VCaP (cell line): Measurements from ENCODE around the gene NDN.

ENCODE experiments used
- H3K27ac ChIP-seq: fragments of 450-650 bp; 2 replicates; pipeline ENCODE4 v1.5.1; 2017
- TF ChIP-seq, protein P1 (sequence below): fragments of 450-650 bp; conservative IDR thresholded peaks from 2 replicates; pipeline ENCODE4 v1.5.1; 2017; ENCODE audit warnings: mild to moderate bottlenecking, moderate library complexity

The NDN gene

DNA sequence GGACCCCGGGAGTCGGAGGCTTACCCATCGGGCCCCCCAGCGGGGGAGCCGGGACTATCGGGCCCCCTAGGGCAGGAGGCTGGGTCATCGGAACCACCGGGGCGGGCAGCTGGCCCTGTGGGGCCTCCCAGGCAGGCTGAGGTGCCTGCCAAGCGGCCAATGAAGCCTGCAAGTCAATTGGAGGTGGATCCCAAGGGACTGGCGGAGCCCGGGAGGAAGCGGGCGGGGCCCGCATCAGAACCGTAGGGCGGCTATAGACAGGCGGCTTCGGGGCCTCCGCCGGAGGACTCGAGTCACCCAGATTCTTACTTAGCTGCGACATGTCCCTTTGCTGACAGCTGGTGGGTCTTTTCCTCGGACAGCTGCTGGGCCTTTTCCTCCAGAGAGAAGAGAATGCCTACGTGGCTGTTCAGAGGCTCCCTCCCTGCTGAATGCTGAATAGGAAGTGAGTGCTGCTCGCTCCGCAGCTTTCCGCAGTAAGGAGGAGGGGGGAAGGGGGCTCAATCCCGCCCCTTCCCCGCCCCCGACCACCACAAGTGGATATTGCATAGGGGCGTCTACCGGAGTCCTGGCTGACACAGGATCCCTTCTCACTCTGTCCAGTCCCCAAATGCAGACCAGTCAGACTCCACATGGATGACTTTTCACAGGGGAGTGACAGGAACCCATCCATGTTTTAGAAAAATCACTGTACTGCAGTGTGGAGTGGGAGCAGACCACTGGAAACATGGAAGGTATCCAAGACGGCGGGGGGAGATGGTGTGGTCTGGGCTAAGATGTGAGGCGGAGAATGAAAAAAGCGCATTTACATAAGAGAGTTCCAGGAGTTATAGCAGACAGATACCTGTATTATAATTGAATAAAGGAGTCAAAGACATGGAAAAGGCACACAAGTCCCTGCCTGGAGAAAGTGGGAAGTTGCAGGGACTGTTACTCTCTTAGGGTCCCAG, 39.4 kb downstream of the NDN start, which contains the start of gene MAGEL2:
TSS of gene MAGEL2 (minus strand) at position 447 of the 950 bp plus-strand sequence. CDS start at position 322, 125 bp downstream.
- TF ChIP-seq, protein P1, sequence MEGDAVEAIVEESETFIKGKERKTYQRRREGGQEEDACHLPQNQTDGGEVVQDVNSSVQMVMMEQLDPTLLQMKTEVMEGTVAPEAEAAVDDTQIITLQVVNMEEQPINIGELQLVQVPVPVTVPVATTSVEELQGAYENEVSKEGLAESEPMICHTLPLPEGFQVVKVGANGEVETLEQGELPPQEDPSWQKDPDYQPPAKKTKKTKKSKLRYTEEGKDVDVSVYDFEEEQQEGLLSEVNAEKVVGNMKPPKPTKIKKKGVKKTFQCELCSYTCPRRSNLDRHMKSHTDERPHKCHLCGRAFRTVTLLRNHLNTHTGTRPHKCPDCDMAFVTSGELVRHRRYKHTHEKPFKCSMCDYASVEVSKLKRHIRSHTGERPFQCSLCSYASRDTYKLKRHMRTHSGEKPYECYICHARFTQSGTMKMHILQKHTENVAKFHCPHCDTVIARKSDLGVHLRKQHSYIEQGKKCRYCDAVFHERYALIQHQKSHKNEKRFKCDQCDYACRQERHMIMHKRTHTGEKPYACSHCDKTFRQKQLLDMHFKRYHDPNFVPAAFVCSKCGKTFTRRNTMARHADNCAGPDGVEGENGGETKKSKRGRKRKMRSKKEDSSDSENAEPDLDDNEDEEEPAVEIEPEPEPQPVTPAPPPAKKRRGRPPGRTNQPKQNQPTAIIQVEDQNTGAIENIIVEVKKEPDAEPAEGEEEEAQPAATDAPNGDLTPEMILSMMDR: no peak
- H3K27ac ChIP-seq: peak within 1 kb of the TSS; percentile 15; the same call in 1 of the 2 replicates

DNA sequence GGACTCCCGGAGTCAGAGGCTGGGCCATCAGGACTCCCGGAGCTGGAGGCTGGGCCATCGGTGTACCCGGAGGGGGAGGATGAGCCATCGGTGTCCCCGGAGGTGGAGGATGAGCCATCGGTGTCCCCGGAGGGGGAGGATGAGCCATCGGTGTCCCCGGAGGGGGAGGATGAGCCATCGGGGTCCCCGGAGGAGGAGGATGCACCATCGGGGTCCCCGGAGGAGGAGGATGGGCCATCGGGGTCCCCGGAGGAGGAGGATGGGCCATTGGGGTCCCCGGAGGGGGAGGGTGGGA, 40.2 kb downstream of the NDN start:
- H3K27ac ChIP-seq: no peak overlapping the region; the same call in 1 of the 2 replicates
- TF ChIP-seq, protein P1: no peak

DNA sequence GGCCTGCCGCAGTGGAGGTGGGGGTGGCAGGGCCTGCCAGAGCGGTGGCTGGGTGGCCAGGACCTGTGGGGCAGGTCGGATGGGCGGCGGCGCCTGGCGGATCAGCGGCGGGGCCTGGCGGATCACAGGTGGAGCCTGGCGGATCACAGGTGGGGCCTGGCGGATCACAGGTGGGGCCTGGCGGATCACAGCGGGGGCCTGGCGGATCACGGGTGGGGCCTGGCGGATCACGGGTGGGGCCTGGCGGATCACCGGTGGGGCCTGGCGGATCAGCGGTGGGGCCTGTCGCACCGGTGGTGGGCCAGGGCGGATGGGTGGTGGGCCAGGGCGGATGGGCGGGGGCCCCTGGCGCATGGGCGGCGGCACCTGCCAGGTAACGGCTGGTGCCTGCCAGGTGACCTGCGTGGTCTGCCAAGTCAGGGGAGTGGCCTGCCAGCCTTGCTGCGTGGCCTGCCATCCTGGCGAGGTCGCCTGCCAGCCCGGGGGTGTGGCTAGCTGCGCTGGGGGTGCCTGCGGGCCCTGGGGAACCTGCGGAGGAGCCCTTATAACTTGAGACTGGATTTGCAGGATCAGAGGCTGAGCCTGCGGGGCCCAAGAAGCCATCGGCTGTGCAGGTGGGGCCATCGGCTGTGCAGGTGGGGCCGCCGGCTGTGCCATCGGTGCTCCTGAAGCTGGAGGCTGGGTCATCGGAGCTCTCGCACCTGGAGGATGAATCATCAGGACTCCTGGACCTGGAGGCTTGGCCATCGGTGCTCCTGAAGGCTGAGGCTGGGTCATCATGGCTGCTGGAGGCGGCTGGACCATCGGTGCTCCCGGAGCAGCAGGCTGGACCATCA, 40.7 kb downstream of the NDN start:
- TF ChIP-seq, protein P1: no peak
- no peak overlapping the region for H3K27ac ChIP-seq

DNA sequence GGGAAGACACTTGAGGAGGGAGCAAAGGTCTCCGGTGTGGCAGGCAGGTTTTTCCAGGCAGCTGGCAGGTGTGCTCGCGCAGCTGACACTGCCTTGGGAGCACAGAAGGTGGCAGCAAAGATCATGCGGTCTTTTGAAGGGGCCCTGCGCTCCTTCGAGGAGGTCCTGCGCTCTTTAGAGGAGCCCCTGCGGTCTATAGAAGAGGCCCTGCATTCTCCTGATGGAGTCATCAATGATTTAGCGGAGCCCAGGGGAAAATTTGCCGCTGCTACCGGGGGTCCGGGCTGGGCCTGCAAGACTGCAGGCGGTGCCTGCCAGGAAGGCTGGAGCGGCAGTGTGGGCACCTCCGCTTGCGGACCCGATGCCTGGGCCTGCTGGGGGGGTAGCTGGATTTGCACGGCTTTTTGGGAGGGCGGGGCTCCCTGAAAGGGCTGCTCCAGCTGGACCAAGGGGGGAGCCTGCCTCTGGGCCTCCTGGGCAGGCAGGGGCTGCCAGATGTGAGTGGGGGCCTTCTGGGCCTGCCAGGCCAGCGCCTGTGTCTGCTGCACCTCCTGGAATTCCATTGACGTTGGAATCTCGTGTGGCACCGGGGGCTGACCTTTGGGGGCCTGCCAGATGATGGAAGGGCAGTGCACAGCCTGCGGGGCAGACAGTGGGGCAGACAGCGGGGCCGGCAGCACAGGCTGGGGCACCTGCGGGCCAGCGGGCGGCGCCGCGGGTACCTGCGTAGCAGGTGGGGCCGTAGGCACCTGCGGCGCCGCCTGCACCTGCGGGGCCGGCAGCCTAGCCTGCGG, 41.5 kb downstream of the NDN start:
- H3K27ac ChIP-seq: no peak overlapping the region
- TF ChIP-seq, protein P1: peak; percentile 81

DNA sequence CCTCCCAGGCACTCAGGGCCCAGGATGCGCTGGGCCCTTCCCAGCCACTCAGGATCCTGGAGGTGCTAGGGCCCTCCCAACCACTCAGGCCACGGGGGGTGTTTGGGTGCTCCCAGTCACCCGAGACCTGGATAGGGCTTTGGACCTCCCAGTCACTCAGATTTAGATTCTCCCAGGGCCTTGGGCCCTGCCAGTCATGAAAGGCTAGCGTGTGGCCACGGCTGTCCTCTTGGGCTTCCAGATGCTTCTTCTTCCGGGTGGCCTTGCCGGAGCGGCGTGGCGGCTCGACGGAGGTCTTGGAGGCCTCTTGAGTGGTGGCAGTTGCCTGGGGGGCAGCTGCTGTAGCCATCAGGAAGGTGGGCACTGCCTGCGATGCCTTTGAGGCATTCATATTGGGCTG, 42.3 kb downstream of the NDN start:
- TF ChIP-seq, protein P1: no peak
- no peak overlapping the region for H3K27ac ChIP-seq

DNA sequence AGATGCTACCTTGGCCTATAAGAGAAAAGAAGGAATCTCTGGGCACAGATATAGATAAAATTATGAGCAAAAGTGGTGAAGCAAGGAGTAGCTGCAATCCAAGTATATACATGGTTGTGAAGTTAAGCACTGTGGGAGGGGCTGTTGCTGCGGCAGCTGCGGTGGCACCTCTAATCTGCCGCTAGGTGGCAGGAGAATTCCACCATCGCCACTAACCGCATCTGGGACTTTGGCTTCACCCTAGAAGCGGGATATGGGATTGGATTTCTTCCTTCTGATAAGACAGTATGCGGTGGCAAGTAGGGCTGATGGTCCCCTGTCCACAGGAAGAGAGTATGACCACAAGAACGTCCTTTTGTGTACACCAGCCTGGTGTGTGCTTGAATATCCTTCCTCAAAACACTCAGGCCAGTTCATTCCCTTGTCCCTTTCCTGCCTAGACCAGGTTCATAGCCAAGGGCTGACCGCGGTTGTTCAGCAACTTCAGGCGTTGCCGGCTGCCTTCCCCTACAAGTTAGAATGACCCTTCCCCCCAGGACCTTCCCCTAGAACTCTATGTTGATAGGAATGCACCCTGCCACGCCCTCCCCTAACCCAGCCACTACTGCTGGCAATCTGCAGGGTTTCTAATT, 44.6 kb downstream of the NDN start:
- TF ChIP-seq, protein P1: peak; percentile 93
- no peak overlapping the region for H3K27ac ChIP-seq
